ENCODE results near the gene TMC3.

DNA sequence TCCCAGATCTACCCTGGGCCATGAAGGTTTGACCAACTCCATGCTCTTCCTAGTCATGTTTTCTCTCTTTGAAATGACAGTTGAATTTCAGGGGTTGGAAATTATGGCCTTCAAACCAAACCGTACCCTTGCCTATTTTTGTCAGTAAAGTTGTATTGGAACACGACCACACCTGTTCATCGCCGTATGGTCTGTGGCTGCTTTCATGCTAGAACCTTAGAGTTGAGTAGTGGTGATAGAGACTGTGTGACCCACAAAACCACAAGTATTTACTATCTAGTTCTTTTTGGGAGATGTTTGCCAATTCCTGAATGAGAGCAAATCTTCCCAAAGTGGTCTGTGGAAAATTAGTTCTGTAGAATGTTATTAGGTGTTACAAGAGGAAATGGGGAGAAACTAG lies 26.1 kb downstream of the TMC3 start:
- TF ChIP-seq POLR2A (IDR thresholded peaks at IDR 0.05; ENCODE audit: low read depth, low read length) (no peak), TAF1 (IDR thresholded peaks at IDR 0.05; ENCODE audit: borderline replicate concordance, low read depth, low read length) (no peak), POLR2AphosphoS5 (IDR thresholded peaks at IDR 0.05; ENCODE audit: low read depth, low read length) (no peak)

All from GM12892 (cell line).